Measurements from ENCODE around the gene ZC3H18. TPM values are rescaled to one million over a fixed set of nuclear protein-coding genes. Genes with fewer than 3 reads are reported as not detected.

Gene ZC3H18
- polyA plus RNA-seq, 1 donor = 26.0 TPM

GRCh38 chr16:88549671-88550245 is 20.4 kb upstream of the ZC3H18 start:
- DNase-seq (ENCODE audit: low read depth) = no peak

- DNase-seq (ENCODE audit: low read depth) = peak; percentile 45
These were observed 19.9 kb upstream of the ZC3H18 start for GRCh38 chr16:88550246-88550661.

- DNase-seq (ENCODE audit: low read depth) = no peak
These were observed 18.0 kb upstream of the ZC3H18 start for GRCh38 chr16:88552166-88552565.

GRCh38 chr16:88552815-88553214 is 17.4 kb upstream of the ZC3H18 start:
- DNase-seq (ENCODE audit: low read depth) = no peak

- no peak for DNase-seq (ENCODE audit: low read depth)
These were observed 16.5 kb upstream of the ZC3H18 start for GRCh38 chr16:88553739-88554138.

- DNase-seq (ENCODE audit: low read depth) = no peak
These were observed 15.4 kb upstream of the ZC3H18 start for GRCh38 chr16:88554711-88555264.

- DNase-seq (ENCODE audit: low read depth) = no peak
These were observed 13.8 kb upstream of the ZC3H18 start for GRCh38 chr16:88556294-88556988.

- DNase-seq (ENCODE audit: low read depth) = peak; percentile 56
These were observed 11.5 kb upstream of the ZC3H18 start for GRCh38 chr16:88558457-88559442.

- DNase-seq (ENCODE audit: low read depth) = no peak
These were observed 9.3 kb upstream of the ZC3H18 start for GRCh38 chr16:88560714-88561484.

GRCh38 chr16:88561485-88562359 is 8.5 kb upstream of the ZC3H18 start:
- DNase-seq (ENCODE audit: low read depth) = no peak

- no peak for DNase-seq (ENCODE audit: low read depth)
These were observed 4.0 kb upstream of the ZC3H18 start for GRCh38 chr16:88566158-88566557.

GRCh38 chr16:88568710-88569613 is 1.2 kb upstream of the ZC3H18 start:
- no peak for DNase-seq (ENCODE audit: low read depth)

GRCh38 chr16:88569614-88569984 is 604 bp upstream of the ZC3H18 start:
- no peak for DNase-seq (ENCODE audit: low read depth)

- DNase-seq (ENCODE audit: low read depth) = no peak
These were observed 489 bp downstream of the ZC3H18 start for GRCh38 chr16:88570691-88571092.

GRCh38 chr16:88575251-88575650 is 5.0 kb downstream of the ZC3H18 start:
- DNase-seq (ENCODE audit: low read depth) = no peak

GRCh38 chr16:88576307-88576706 is 6.1 kb downstream of the ZC3H18 start:
- DNase-seq (ENCODE audit: low read depth) = no peak

GRCh38 chr16:88577166-88577565 is 7.0 kb downstream of the ZC3H18 start:
- no peak for DNase-seq (ENCODE audit: low read depth)

- DNase-seq (ENCODE audit: low read depth) = no peak
These were observed 8.5 kb downstream of the ZC3H18 start for GRCh38 chr16:88578446-88579313.
